ENCODE results near the gene TMEM131.
"Not testable (repeated sequence)": the region's sequence is repeated elsewhere in the genome, so short reads cannot be mapped to it uniquely, and the experiment has no call there.

Gene TMEM131

GRCh38 chr2:97952357-97952756, 43.4 kb downstream of the TMEM131 start:
- DNase-seq = no peak

- DNase-seq = no peak
Measured at GRCh38 chr2:97951155-97951680, 44.5 kb downstream of the TMEM131 start.

- no peak for DNase-seq
Measured at GRCh38 chr2:97950329-97951154, 45.2 kb downstream of the TMEM131 start.

- DNase-seq = no peak
Measured at GRCh38 chr2:97948926-97949325, 46.8 kb downstream of the TMEM131 start.

GRCh38 chr2:97945791-97946190, 50.0 kb downstream of the TMEM131 start:
- DNase-seq = no peak

- DNase-seq = no peak
Measured at GRCh38 chr2:97936881-97937280, 58.9 kb downstream of the TMEM131 start.

GRCh38 chr2:97936199-97936598, 59.5 kb downstream of the TMEM131 start:
- peak; percentile 89 to 93 for DNase-seq

- peak; percentile 61 to 67 for DNase-seq
Measured at GRCh38 chr2:97935719-97936161, 60.0 kb downstream of the TMEM131 start.

GRCh38 chr2:97932975-97933662, 62.6 kb downstream of the TMEM131 start:
- no peak for DNase-seq

- DNase-seq = no peak
Measured at GRCh38 chr2:97931858-97932225, 63.9 kb downstream of the TMEM131 start.

- no peak for DNase-seq
Measured at GRCh38 chr2:97931118-97931857, 64.5 kb downstream of the TMEM131 start.

- no peak for DNase-seq
Measured at GRCh38 chr2:97928591-97928990, 67.2 kb downstream of the TMEM131 start.

GRCh38 chr2:97926946-97927345, 68.8 kb downstream of the TMEM131 start:
- DNase-seq = no peak

- no peak for DNase-seq
Measured at GRCh38 chr2:97924194-97924593, 71.6 kb downstream of the TMEM131 start.

- DNase-seq = no peak
Measured at GRCh38 chr2:97919858-97920257, 75.9 kb downstream of the TMEM131 start.

- DNase-seq = no peak
Measured at GRCh38 chr2:97918818-97919217, 76.9 kb downstream of the TMEM131 start.

GRCh38 chr2:97917668-97918067, 78.1 kb downstream of the TMEM131 start:
- not testable (repeated sequence) for DNase-seq

GRCh38 chr2:97914691-97915213, 81.0 kb downstream of the TMEM131 start:
- peak; percentile 95 for DNase-seq

GRCh38 chr2:97913846-97914245, 81.9 kb downstream of the TMEM131 start:
- no peak for DNase-seq

- DNase-seq = no peak
Measured at GRCh38 chr2:97911922-97912575, 83.7 kb downstream of the TMEM131 start.

GRCh38 chr2:97911206-97911921, 84.4 kb downstream of the TMEM131 start:
- no peak for DNase-seq
